ENCODE measurements around the gene FLII.

The FLII gene

DNA sequence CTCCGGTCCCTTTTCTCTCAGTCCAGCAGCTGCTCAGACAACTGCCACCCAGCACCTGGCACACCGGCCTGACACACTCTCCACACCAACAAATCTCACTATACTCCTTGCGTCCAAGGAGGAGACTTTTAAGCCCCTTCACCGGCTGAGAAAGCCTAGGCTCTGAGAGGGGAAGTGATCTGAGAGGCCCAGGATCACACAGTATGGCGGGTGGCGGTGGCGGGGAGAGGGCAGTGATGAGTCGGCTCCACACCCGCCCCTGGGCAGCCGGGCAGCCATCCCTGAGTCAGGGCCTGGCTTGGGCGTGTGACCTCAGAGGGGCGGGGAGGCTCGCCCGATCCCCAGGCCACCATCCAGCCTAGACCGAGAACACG, 569 bp downstream of the FLII start:
- H3K4me3 ChIP-seq (ENCODE audit: low read depth, low read length), result peak overlapping the region; percentile 53
- no peaks in the 10 kb centered on the region for H3K9me3 ChIP-seq (ENCODE audit: severe bottlenecking)
- H3K27me3 ChIP-seq (ENCODE audit: insufficient read depth, low read depth, severe bottlenecking), result no peaks in the 10 kb centered on the region
- TF ChIP-seq, protein P1, sequence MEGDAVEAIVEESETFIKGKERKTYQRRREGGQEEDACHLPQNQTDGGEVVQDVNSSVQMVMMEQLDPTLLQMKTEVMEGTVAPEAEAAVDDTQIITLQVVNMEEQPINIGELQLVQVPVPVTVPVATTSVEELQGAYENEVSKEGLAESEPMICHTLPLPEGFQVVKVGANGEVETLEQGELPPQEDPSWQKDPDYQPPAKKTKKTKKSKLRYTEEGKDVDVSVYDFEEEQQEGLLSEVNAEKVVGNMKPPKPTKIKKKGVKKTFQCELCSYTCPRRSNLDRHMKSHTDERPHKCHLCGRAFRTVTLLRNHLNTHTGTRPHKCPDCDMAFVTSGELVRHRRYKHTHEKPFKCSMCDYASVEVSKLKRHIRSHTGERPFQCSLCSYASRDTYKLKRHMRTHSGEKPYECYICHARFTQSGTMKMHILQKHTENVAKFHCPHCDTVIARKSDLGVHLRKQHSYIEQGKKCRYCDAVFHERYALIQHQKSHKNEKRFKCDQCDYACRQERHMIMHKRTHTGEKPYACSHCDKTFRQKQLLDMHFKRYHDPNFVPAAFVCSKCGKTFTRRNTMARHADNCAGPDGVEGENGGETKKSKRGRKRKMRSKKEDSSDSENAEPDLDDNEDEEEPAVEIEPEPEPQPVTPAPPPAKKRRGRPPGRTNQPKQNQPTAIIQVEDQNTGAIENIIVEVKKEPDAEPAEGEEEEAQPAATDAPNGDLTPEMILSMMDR (IDR thresholded peaks at IDR 0.05; ENCODE audit: low read depth, low read length), result no peak
- H3K36me3 ChIP-seq, result peaks cover 29% of the 10 kb centered on the region
- DNase-seq, result peak; percentile 68
- peak overlapping the region; percentile 80 for H3K27ac ChIP-seq

DNA sequence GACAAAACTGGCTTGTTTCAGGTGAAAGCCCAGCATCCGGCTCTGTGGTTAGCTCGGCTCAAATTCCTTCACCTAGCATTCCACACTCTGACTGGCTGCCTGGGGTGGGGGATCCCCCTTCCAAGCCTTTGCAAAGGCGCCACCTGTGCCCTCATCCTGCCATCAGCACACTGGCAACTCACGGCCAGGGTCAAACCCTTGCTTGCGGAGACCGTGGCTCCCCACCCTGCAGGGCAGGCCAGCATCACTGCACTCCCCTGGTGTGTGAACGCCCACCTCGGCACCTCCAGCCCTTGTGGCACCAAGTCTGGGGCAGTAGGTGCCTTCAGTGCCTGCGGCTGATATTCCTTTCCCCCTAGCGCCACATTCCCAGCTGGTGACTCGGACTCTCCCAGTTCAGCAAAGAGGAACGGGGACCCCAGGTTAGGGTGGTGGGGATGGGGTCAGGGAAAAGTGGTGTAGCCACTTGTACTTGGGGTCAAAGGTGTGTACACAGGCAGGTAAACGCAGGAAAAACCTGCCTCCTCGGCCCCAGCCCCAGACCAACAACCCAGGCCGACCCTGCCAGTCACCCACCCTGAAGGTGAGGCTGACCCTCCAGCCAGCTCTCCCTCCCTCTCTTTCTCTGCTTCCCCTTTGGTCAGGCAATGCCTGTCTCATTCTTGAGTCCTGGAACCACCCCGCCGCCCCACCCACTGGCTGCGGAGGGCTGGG, 1.1 kb downstream of the FLII start:
- TF ChIP-seq, protein P1 (IDR thresholded peaks at IDR 0.05; ENCODE audit: low read depth, low read length), result no peak
- Histone ChIP-seq H3K27ac (peak overlapping the region; percentile 80), H3K27me3 (ENCODE audit: insufficient read depth, low read depth, severe bottlenecking) (no peaks in the 10 kb centered on the region), H3K36me3 (peaks cover 33% of the 10 kb centered on the region), H3K4me3 (ENCODE audit: low read depth, low read length) (peak overlapping the region; percentile 53), H3K9me3 (ENCODE audit: severe bottlenecking) (no peaks in the 10 kb centered on the region)
- no peak for DNase-seq

DNA sequence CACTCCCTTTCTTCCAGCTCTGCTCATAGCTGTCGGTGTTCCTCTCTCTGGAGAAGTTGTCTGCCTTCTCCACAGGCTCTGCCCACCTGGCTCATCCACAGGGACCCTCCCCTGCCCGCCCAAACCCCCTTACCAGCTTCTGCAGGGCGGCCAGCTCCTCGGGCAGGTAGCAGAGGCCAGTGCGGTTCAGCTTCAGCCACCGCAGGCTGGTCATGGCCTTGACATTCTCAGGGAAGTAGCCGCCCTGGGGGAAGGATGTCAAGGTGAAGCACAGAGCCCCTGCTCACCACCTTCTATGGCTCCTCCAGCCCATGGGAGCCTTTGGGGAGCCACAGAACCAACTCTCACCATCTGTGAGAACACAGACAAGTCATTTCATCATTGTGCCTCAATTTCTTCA, 1.8 kb downstream of the FLII start:
- Histone ChIP-seq H3K27ac (no peak overlapping the region), H3K9me3 (ENCODE audit: severe bottlenecking) (no peaks in the 10 kb centered on the region), H3K4me3 (ENCODE audit: low read depth, low read length) (no peak overlapping the region), H3K36me3 (peaks cover 37% of the 10 kb centered on the region), H3K27me3 (ENCODE audit: insufficient read depth, low read depth, severe bottlenecking) (no peaks in the 10 kb centered on the region)
- DNase-seq, result no peak
- TF ChIP-seq, protein P1 (IDR thresholded peaks at IDR 0.05; ENCODE audit: low read depth, low read length), result no peak

DNA sequence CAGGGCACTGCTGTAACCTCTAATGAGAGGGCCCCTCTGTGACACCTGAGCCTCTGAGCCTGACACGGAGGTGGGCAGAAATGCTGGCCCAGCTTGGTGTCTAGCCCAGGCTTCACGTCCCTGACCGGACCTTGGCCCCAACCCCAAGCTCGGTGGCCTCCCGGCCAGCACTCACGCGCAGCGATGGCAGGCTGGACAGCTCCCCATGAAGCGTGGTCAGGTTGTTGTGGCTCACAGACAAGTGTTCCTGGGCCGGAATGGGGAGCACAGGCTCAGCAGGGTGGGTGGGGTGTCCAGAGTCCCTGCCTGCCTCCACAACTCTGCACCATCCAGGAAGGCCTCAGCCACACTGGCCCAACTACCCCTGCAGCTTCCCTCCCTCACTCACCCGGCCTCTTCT, 2.2 kb downstream of the FLII start:
- Histone ChIP-seq H3K36me3 (peaks cover 42% of the 10 kb centered on the region), H3K9me3 (ENCODE audit: severe bottlenecking) (no peaks in the 10 kb centered on the region), H3K4me3 (ENCODE audit: low read depth, low read length) (no peak overlapping the region), H3K27me3 (ENCODE audit: insufficient read depth, low read depth, severe bottlenecking) (no peaks in the 10 kb centered on the region), H3K27ac (no peak overlapping the region)
- no peak for DNase-seq
- TF ChIP-seq, protein P1 (IDR thresholded peaks at IDR 0.05; ENCODE audit: low read depth, low read length), result no peak

DNA sequence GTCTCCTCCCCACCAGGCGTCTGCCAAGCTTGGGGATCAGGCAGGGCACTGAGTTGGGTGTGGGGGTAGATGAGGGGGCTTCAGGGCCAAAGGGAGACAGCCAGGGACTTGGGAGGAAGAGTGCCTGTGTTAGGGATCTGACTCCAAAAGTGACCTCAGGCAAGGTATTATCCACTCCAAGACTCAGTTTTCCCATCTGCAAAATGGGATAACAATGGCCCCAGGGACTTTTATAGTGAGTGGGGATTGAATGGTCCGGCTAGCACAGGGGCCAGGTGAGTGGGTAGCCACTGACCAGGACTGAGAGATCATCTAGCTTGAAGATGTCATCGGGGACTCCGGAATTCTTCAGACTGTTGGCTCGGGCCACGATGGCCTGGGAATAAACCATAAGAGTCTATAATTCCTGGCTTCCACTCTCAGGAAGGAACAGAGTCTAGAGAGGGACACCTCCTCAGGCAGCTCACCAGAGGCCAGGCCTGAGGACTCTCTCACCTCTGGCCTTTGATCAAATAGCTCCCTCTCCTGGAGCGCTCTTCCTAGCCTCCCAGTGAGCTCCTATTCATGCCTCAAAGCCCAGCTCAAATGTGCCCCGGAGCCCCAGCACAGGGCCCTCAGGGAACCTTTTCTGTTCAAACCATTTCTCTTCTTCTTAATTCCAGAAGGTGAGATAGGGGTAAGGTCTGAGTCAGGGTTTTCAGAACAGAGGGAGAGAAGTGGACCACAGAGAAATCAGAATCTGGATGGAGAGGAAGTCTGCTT, 3.5 kb downstream of the FLII start:
- TF ChIP-seq, protein P1 (IDR thresholded peaks at IDR 0.05; ENCODE audit: low read depth, low read length), result no peak
- no peak overlapping the region for H3K4me3 ChIP-seq (ENCODE audit: low read depth, low read length)
- no peak overlapping the region for H3K27ac ChIP-seq
- H3K9me3 ChIP-seq (ENCODE audit: severe bottlenecking), result no peaks in the 10 kb centered on the region
- no peaks in the 10 kb centered on the region for H3K27me3 ChIP-seq (ENCODE audit: insufficient read depth, low read depth, severe bottlenecking)
- peaks cover 47% of the 10 kb centered on the region for H3K36me3 ChIP-seq
- DNase-seq, result no peak

All from WERI-Rb-1 (cell line).